Amniotic stem cell (primary cell): Measurements from ENCODE around the gene TLCD3B.
"Not testable (repeated sequence)": the region's sequence is repeated elsewhere in the genome, so short reads cannot be mapped to it uniquely, and the experiment has no call there.

Experiments
- DNase-seq: peaks from one replicate; lab custom pipeline; 2025; lab: John Stamatoyannopoulos, UW

The TLCD3B gene

GRCh38 chr16:30025574-30025973, 5.5 kb downstream of the TLCD3B start:
- DNase-seq, result no peak

DNA sequence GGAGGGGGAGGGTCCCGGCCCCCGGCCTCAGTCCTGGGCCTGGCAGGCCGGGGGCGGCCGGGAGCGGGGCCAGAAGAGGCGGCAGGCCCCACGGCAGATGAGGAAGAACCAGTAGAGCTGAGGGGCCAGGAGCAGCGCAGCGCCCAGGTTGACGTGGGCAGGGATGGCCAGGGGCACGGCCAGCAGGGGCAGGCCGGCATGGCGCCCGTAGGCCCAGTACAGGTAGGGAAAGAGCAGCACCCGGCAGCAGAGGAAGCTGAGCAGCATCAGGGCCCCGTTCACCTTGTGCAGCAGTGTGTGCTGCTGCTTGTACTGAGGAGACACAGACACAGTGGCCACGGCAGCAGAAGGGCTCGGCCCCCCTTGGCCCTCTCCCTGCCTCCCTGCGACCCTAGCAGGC, 5.9 kb downstream of the TLCD3B start:
- no peak for DNase-seq

DNA sequence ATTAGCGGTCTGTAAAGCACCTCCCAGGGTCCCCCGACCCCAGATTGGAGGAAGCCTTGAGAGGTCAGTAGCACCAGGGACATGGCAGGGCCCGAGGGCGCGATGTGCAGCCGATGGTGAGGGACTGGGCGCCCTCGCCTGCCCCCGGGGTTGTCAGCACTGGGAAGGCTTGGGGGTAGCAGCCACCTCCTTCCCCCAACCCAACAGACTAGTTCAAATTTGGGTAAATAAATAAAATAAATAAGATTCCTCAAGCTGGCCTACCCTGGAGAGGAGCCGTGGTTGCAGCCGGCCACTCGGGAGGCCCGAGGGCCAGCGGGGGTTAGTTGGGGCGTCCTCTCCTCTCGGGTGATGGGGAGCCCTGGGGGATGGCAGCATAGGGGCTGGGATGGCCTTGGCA, 6.6 kb downstream of the TLCD3B start:
- DNase-seq, result no peak

GRCh38 chr16:30023586-30023985, 7.5 kb downstream of the TLCD3B start:
- no peak for DNase-seq

GRCh38 chr16:30022887-30023286, 8.2 kb downstream of the TLCD3B start, which contains the start of gene C16orf92:
C16orf92 (plus strand) TSS chr16:30023198; CDS start chr16:30023341, 143 bp downstream.
- no peak for DNase-seq

DNA sequence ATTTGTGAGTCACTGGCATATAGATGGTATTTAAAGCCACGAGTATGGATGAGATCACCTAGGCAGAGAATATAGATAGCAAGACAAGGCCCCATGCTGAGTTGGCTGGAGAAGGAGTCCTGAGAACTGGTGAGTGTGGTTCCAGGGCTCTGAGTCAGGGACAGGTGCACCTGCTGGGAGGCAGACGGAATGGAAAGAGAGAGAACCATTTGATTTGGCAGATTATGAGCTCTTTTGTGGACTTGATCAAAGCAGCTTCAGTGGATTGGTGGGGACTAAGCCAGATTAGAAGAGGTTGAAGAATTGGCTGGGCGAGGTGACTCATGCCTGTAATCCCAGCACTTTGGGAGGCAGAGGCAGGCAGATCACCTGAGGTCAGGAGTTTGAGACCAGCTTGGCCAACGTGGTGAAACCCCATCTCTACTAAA, 12.3 kb downstream of the TLCD3B start:
- DNase-seq, result no peak

- not testable (repeated sequence) for DNase-seq
Measured at GRCh38 chr16:30017937-30018336, 13.1 kb downstream of the TLCD3B start.

DNA sequence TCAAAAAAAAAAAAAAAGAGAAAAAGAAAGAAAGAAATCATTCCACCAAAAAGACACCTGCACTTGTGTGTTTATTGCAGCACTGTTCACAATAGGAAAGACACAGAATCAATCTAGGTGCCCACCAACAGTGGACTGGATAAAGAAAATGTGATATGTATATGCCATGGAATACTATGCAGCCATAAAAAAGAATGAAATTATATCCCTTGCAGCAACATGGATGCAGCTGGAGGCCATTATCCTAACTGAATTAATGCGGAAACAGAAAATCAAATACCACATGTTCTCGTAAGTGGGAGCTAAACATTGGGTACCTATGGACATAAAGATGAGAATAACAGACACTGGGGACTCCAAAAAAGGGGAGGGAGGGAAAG, 13.8 kb downstream of the TLCD3B start:
- DNase-seq, result no peak

DNA sequence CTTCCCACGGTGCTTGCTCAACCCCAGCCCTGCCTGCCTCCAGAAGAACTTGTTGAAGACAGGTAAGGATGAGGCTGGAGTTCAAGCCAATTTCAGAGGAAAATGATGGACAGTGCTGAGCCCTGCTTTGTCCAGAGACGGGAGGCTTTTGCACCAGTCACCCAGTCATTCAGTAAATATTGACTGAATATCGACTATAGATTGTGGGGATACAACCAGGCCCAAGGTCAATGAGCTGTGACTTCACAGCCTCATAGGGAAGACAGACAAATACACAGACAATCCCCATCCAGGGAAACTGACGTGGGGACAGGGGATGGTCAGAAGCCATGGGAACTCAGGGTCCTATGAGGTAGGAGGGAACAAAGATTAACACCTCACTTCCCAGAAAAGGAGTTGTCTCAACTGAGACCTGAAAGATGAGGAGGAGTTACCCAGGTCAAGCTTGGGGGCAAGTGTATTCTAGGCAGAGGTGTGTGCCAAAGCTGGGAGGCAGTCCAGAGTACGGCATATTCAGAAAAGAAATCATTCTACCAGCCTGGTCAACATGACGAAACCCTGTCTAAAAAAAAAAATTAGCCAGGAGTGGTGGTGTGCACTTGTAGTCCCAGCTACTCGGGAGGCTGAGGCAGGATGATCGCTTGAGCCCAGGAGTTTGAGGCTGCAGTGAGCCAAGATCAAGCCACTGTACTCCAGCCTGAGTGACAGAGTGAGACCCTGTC, 14.4 kb downstream of the TLCD3B start:
- no peak for DNase-seq

DNA sequence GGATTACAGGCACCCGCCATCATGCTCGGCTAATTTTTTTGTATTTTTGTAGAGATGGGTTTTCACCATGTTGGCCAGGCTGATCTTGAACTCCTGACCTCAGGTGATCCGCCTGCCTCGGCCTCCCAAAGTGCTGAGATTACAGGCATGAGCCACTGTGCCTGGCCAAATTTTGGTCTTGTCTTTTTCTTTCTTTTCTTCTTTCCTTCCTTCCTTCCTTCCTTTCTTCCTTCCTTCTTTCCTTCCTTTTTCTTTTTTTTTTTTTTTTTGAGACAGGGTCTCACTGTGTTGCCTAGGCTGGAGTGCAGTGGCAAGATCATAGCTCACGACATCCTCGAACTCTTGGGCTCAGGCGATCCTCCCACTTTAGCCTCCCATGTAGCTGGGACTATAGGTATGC, 15.6 kb downstream of the TLCD3B start:
- not testable (repeated sequence) for DNase-seq

DNA sequence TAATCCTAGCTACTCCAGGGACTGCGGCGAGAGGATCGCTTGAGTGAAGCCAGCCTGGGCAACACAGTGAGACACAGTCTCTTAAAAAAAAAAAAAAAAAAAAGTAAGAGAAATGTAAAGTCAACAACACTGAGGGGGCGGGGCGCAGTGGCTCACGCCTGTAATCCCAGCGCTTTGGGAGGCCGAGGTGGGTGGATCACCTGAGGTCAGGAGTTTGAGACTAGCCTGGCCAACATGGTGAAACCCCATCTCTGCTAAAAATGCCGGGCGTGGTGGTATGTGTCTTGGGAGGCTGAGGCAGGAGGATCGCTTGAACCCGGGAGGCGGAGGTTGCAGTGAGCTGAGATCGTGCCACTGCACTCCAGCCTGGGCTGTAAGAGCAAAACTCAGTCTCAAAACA, 18.5 kb downstream of the TLCD3B start:
- DNase-seq, result not testable (repeated sequence)

GRCh38 chr16:30011714-30012504, 19.2 kb downstream of the TLCD3B start:
- DNase-seq, result no peak

- no peak for DNase-seq
Measured at GRCh38 chr16:30010844-30011713, 20.0 kb downstream of the TLCD3B start, which contains the start of gene DOC2A. DOC2A (minus strand) TSS chr16:30011027; CDS start chr16:30010222, 805 bp downstream.

DNA sequence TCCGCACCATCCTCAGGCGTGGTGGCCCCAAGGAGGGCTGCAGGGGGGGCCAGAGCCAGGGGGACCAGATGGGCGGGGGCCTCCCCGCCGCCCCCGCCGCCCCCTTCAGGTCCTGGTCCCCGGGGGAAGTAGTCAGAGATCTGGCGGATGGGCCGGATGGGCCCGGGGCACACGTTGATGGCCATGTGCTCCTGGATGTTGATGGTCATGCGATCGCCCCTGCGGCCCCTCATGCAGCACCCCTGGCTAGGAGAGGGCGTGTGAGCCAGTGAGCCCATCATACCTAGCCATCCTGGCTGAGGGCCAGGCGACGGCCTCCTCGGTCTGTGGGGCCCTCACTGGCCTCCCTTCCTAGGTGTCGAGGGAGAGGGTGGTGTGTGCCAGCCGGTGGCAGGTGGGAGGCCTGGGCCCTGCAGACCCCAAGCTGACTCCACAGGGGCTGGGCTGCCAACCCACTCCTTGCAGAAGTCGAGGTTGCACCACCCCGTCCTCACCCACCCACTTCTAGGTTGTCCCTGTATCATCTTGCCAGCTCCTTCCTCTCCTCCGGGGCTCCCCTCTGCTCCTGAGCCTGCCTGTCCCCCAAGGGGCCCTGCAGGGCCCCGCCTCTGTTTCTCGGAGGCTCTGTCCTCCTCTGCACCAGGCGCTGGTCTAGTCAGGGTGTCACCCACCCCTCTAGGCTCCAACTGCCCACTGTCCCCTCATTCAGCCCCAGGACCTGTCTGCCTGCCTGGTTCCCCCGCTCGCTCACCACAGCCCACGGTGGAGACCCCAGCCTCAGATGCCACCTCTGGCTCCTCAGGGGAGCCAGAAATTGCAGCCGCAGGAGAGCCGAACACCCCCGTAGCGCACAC, 20.9 kb downstream of the TLCD3B start:
- no peak for DNase-seq

GRCh38 chr16:30009085-30009862, 21.8 kb downstream of the TLCD3B start:
- no peak for DNase-seq

GRCh38 chr16:30007378-30007895, 23.6 kb downstream of the TLCD3B start:
- DNase-seq, result no peak

- DNase-seq, result no peak
Measured at GRCh38 chr16:30006659-30007377, 24.3 kb downstream of the TLCD3B start.

- DNase-seq, result no peak
Measured at GRCh38 chr16:30006095-30006473, 25.0 kb downstream of the TLCD3B start.

- DNase-seq, result no peak
Measured at GRCh38 chr16:30005341-30006094, 25.6 kb downstream of the TLCD3B start.
